ENCODE results near the gene SNX8. TPM values are rescaled to one million over a fixed set of nuclear protein-coding genes. Genes with fewer than 3 reads are reported as not detected.
"Not testable (repeated sequence)": the region's sequence is repeated elsewhere in the genome, so short reads cannot be mapped to it uniquely, and the experiment has no call there.

SNX8 gene
- total and polyA plus RNA-seq, 2 experiments from 2014 or later, result 24.7 to 81.4 TPM

GRCh38 chr7:2315787-2316186 lies 1.5 kb upstream of the SNX8 start:
- H2AFZ ChIP-seq, result no peak overlapping the region
- TF ChIP-seq EZH2 (IDR thresholded peaks at IDR 0.05; ENCODE audit: borderline replicate concordance) (no peak), EZH2phosphoT487 (IDR thresholded peaks at IDR 0.05; ENCODE audit: low read depth, severe bottlenecking, unreplicated experiment) (no peak)
- TF ChIP-seq, protein P1, sequence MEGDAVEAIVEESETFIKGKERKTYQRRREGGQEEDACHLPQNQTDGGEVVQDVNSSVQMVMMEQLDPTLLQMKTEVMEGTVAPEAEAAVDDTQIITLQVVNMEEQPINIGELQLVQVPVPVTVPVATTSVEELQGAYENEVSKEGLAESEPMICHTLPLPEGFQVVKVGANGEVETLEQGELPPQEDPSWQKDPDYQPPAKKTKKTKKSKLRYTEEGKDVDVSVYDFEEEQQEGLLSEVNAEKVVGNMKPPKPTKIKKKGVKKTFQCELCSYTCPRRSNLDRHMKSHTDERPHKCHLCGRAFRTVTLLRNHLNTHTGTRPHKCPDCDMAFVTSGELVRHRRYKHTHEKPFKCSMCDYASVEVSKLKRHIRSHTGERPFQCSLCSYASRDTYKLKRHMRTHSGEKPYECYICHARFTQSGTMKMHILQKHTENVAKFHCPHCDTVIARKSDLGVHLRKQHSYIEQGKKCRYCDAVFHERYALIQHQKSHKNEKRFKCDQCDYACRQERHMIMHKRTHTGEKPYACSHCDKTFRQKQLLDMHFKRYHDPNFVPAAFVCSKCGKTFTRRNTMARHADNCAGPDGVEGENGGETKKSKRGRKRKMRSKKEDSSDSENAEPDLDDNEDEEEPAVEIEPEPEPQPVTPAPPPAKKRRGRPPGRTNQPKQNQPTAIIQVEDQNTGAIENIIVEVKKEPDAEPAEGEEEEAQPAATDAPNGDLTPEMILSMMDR (IDR thresholded peaks at IDR 0.05; ENCODE audit: poor library complexity), result no peak
- no peaks in the 10 kb centered on the region for H4K20me1 ChIP-seq (ENCODE audit: insufficient read depth, poor library complexity, severe bottlenecking)
- H3K27ac ChIP-seq, result no peak overlapping the region
- H3K27me3 ChIP-seq, result no peaks in the 10 kb centered on the region
- H3K36me3 ChIP-seq (replicated peaks; ENCODE audit: insufficient read depth, low read depth), result no peaks in the 10 kb centered on the region
- H3K4me3 ChIP-seq, result no peak overlapping the region
- no peaks in the 10 kb centered on the region for H3K4me1 ChIP-seq (ENCODE audit: insufficient read depth)
- H3K9me2 ChIP-seq (replicated peaks; ENCODE audit: insufficient read depth), result no peaks in the 10 kb centered on the region
- H3K9me3 ChIP-seq (ENCODE audit: low read depth), result no peaks in the 10 kb centered on the region
- no peak for DNase-seq (ENCODE audit: low spot score)
- WGBS (ENCODE audit: low lambda C conversion rate, missing lambda C conversion rate), result 100% methylated on average over 1 of the region's 1 CpG
- peaks cover 29% of the 10 kb centered on the region for H3K79me2 ChIP-seq
- no peak overlapping the region for H3K4me2 ChIP-seq

- not testable (repeated sequence) for H3K4me1 ChIP-seq (ENCODE audit: insufficient read depth); H2AFZ ChIP-seq; H3K27me3 ChIP-seq; H3K36me3 ChIP-seq (replicated peaks; ENCODE audit: insufficient read depth, low read depth); H3K27ac ChIP-seq; DNase-seq (ENCODE audit: low spot score); H3K9me3 ChIP-seq (ENCODE audit: low read depth); H3K4me3 ChIP-seq; H3K9me2 ChIP-seq (replicated peaks; ENCODE audit: insufficient read depth); H4K20me1 ChIP-seq (ENCODE audit: insufficient read depth, poor library complexity, severe bottlenecking)
- peak overlapping the region; percentile 69 for H3K4me2 ChIP-seq
- H3K79me2 ChIP-seq, result peaks cover 35% of the 10 kb centered on the region
- 88% methylated on average over 2 of the region's 3 CpGs for WGBS (ENCODE audit: low lambda C conversion rate, missing lambda C conversion rate)
Observed at GRCh38 chr7:2314956-2315530, 802 bp upstream of the SNX8 start.

- peak; percentile 42 for DNase-seq (ENCODE audit: low spot score)
- H3K27me3 ChIP-seq, result no peaks in the 10 kb centered on the region
- peak overlapping the region; percentile 96 for H3K4me2 ChIP-seq
- H3K4me3 ChIP-seq, result peak overlapping the region; percentile 76
- H4K20me1 ChIP-seq (ENCODE audit: insufficient read depth, poor library complexity, severe bottlenecking), result no peaks in the 10 kb centered on the region
- H3K9me3 ChIP-seq (ENCODE audit: low read depth), result no peaks in the 10 kb centered on the region
- no peaks in the 10 kb centered on the region for H3K36me3 ChIP-seq (replicated peaks; ENCODE audit: insufficient read depth, low read depth)
- TF ChIP-seq, protein P1 (IDR thresholded peaks at IDR 0.05; ENCODE audit: poor library complexity), result no peak
- TF ChIP-seq EZH2phosphoT487 (IDR thresholded peaks at IDR 0.05; ENCODE audit: low read depth, severe bottlenecking, unreplicated experiment) (no peak), EZH2 (IDR thresholded peaks at IDR 0.05; ENCODE audit: borderline replicate concordance) (no peak)
- no peaks in the 10 kb centered on the region for H3K4me1 ChIP-seq (ENCODE audit: insufficient read depth)
- H3K9me2 ChIP-seq (replicated peaks; ENCODE audit: insufficient read depth), result no peaks in the 10 kb centered on the region
- H3K79me2 ChIP-seq, result peaks cover 49% of the 10 kb centered on the region
- H2AFZ ChIP-seq, result peak overlapping the region; percentile 85
- H3K27ac ChIP-seq, result peak overlapping the region; percentile 83
- 32% methylated on average over 39 of the region's 42 CpGs for WGBS (ENCODE audit: low lambda C conversion rate, missing lambda C conversion rate)
Observed at GRCh38 chr7:2313450-2314208, 612 bp downstream of the SNX8 start.

- H3K4me1 ChIP-seq (ENCODE audit: insufficient read depth), result no peaks in the 10 kb centered on the region
- 93% methylated on average over 17 of the region's 17 CpGs for WGBS (ENCODE audit: low lambda C conversion rate, missing lambda C conversion rate)
- no peaks in the 10 kb centered on the region for H3K9me3 ChIP-seq (ENCODE audit: low read depth)
- H3K79me2 ChIP-seq, result peaks cover 59% of the 10 kb centered on the region
- peak overlapping the region; percentile 96 for H3K4me2 ChIP-seq
- no peaks in the 10 kb centered on the region for H3K9me2 ChIP-seq (replicated peaks; ENCODE audit: insufficient read depth)
- no peaks in the 10 kb centered on the region for H3K36me3 ChIP-seq (replicated peaks; ENCODE audit: insufficient read depth, low read depth)
- peak overlapping the region; percentile 10 for H3K27ac ChIP-seq
- H3K27me3 ChIP-seq, result no peaks in the 10 kb centered on the region
- no peak overlapping the region for H3K4me3 ChIP-seq
- H4K20me1 ChIP-seq (ENCODE audit: insufficient read depth, poor library complexity, severe bottlenecking), result no peaks in the 10 kb centered on the region
- H2AFZ ChIP-seq, result no peak overlapping the region
- DNase-seq (ENCODE audit: low spot score), result no peak
- TF ChIP-seq, protein P1 (IDR thresholded peaks at IDR 0.05; ENCODE audit: poor library complexity), result no peak
- no peak for TF ChIP-seq EZH2 (IDR thresholded peaks at IDR 0.05; ENCODE audit: borderline replicate concordance)
- TF ChIP-seq EZH2phosphoT487 (IDR thresholded peaks at IDR 0.05; ENCODE audit: low read depth, severe bottlenecking, unreplicated experiment), result no peak
Observed at GRCh38 chr7:2312267-2312929, 1.8 kb downstream of the SNX8 start.

Measured in hepatocyte (in vitro differentiated cells).